Dedifferentiated amniotic fluid mesenchymal stem cell (primary cell): ENCODE results near the gene SYNC.

ENCODE experiments used
- DNase-seq: peaks from one replicate; pipeline ENCODE4 v3.0.0-alpha.2; 2016; ENCODE audit errors: extremely low spot score

SYNC gene

GRCh38 chr1:32702599-32703478 is at the start of gene SYNC:
Gene SYNC (minus strand): TSS chr1:32702770. CDS start chr1:32702660, 110 bp downstream.
- DNase-seq: peak; percentile 51

DNA sequence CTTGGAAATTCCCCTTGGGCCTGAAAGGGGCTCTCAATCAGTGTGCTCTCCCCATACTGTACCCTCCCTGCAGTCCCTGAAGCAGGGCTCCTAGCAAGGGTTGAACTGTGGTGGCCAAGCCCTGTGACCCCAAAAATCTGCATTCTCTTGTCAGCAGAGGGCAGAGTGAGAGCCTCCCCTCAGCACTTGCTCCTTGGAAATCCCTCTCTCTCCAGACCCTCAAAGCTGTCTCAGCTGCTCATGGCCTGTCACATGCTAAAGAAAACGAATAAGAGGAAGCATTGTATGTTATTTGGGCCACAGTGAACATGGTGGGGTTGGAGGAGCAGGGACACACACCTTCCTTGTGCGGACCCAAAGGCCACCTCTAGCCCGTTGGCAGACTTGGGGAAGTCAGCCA is 47.2 kb upstream of the SYNC start:
- no peak for DNase-seq

- no peak for DNase-seq
These were observed 46.8 kb upstream of the SYNC start for GRCh38 chr1:32749332-32749731.

DNA sequence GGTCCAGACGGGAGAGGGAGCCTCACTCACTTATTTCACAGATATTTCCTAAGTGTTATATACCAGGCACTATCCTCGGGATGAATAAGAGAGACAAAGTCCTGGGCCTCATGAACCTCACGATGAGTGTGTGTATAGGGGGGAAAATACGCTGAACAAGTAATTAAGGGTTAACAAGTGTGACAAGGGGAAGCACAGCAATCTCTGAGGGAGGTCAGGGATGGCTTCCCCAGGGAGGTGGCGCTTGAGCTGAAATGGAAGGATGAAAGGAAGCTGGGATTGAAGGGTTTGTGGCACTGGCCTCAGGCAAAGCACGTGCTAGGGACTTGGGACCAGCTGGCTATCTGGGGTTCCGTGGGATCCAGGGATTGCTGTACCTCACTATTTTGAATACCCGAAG is 46.4 kb upstream of the SYNC start:
- no peak for DNase-seq

- no peak for DNase-seq
These were observed 45.8 kb upstream of the SYNC start for GRCh38 chr1:32748348-32748747.

GRCh38 chr1:32746130-32746529 is 43.6 kb upstream of the SYNC start:
- DNase-seq: no peak

DNA sequence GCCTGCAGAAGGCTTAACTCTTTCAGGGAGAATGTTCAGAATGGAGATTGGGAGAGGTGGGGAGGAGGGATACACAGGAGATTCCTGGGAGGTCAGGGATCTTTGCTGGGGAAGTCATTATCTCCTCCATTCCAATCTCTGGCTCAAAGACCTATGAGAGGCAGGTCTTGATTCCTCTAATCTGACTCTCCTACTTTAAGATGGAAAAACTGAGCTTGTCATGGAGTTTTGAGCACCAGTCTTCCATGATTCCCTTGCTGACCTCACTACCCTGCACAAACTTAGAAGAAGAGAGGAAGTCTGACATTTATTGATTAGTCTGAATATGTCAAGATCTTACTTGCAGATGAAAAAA is 41.5 kb upstream of the SYNC start:
- DNase-seq: no peak

- DNase-seq: no peak
These were observed 41.0 kb upstream of the SYNC start for GRCh38 chr1:32743380-32744070.

- no peak for DNase-seq
These were observed 40.4 kb upstream of the SYNC start for GRCh38 chr1:32742956-32743355.

- DNase-seq: no peak
These were observed 39.8 kb upstream of the SYNC start for GRCh38 chr1:32742199-32742947.

- DNase-seq: no peak
These were observed 39.0 kb upstream of the SYNC start for GRCh38 chr1:32741413-32742198.

DNA sequence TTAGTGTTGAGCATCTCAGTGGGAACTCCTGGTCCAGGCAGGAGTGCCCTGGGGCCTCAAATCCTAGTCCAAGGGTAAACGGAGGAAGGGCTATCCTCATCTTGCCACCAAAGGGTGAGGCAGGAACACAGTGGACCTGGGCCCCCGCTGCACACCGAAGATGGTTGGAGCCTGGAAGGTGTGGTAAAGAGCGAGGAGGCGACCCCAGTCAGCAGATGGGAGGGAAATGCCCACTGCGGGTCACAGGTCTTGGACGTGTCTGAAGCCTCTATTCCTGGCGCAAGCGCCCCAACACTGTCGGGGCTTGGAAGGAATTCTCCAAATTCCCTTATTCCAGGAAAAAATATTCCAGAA is 38.5 kb upstream of the SYNC start:
- DNase-seq: no peak

DNA sequence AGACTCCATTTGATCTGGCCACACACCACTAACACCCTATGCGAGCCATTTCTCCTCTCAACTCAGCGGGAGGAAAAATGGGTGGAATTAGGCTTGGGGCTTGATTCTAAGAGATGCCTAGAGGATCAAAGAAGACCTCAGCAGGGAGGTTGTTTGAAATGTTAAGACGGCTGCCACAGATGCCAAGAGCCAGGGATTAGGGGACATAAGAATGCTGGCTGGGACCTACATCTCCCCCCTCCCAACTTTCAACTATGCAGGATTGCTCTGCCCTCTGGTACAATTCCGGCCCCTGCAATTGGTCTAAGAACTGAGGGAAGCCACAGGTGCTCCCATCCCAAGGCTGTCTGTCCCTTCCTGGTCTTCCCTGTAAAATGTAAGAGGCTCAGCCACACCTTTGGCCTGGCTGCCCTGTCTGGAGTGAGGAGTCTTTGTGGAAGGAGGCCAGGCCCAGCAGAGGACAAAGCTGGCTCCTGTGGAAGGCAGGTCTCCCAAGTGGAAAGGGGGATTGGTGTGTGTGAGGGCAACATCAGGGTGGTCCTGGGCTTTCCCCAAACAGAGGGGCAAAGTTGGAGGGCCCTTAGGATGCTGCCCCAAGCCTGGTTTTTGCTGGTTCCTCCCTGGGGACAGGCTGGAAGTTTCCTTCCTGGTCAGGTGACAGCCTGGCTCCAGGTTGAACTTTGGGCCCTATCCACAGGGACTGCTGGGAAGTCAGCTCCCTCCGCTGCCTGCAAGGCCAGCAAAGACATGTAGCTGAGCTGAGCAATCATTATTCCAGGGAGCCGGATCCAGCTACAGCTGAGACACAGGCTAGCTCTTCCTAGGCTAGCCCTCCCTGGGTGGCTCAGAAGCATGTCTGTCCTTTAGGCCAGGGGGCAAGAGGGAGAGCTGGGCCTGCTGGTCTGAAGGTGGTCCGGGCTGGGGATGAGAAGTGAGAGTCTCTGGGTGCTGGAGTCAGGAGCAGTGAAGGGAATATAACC is 34.5 kb upstream of the SYNC start:
- no peak for DNase-seq

- no peak for DNase-seq
These were observed 31.2 kb upstream of the SYNC start for GRCh38 chr1:32733582-32734321.

DNA sequence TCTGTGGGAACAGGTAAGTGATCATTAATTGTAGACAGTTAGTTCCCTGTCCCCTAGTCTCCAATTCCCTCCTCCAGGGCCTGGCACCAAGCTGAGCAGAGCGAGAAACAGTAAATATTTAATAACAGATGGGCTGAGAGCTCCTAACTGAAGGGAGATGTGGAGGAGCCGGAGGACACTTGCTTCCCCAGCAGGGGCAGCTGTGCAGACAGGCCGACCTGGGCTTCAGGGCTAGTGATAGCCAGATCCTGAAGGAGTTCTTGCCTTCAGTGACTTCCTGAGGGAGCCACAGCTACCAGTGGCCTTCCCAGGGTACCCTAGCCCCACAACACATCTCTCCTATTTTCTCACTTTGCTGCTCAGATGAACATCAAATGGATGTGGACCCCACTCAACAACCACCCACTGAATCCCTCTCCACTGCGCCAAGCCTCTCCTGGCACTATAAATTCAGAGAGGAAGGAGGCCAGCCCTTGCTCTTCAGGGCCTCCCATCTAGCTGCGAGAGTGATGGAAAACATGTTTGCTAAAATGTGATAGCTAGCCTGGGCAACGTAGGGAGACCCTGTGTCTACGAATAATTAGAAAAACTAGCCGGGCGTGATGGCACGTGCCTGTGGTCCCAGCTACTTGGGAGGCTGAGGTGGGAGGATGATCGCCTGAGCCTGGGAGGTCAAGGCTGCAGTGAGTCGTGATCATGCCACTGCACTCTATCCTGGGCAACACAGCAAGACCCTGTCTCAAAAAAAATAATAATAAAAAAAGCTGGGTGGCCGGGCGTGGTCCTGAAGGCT is 26.9 kb upstream of the SYNC start:
- DNase-seq: no peak

GRCh38 chr1:32728413-32729077 is 26.0 kb upstream of the SYNC start:
- DNase-seq: no peak

GRCh38 chr1:32727876-32728275 is 25.3 kb upstream of the SYNC start:
- DNase-seq: no peak

DNA sequence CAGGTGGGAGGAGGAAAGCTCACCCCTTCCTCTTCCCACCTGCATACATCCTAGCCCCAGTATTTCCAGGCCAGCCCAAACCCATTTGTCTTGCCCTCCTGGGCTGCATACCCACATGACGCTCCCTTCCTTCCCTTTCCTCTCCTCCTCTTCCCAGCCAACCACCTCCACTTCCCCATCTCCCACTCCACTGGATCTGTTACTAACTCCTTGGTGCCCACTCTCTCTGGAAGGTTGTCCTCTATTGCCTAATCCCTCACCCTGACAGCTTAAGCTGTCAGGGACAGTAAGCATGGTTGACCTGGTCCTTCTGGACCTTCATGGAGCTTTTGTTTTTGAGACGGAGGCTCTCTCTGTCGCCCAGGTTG is 23.0 kb upstream of the SYNC start:
- DNase-seq: no peak
